Activated T-cell treated with anti-CD3 and anti-CD28 coated beads, Interleukin-2, amount 50 U/mL, for 72 hours (primary cell): Measurements from ENCODE around the gene CYP24A1. TPM values are rescaled to one million over a fixed set of nuclear protein-coding genes. Genes with fewer than 3 reads are reported as not detected.

Source experiments
- ATAC-seq, 2 donors: fragments of 150-1000 bp; cut with Tn5 transposase; replicated peaks in 1 of 2; 2 replicates each; pipeline ENCODE4 v1.10.0; 2021; ENCODE audit warnings: moderate library complexity in 2 of 2, mild to moderate bottlenecking in 1 of 2
- DNase-seq, 2 donors: peaks; one replicate each; pipeline ENCODE4 v3.0.0; 2021 to 2022; ENCODE audit warnings: mixed read lengths in 1 of 2
- H3K27ac Mint-ChIP-seq: one replicate; pipeline ENCODE4 v1.8.0; 2022; ENCODE audit warnings: mild to moderate bottlenecking, moderate library complexity, mixed read lengths
- H3K27me3 Mint-ChIP-seq: one replicate; pipeline ENCODE4 v1.8.0; 2022; ENCODE audit warnings: low read depth, mixed read lengths
- H3K36me3 Mint-ChIP-seq, 2 donors: one replicate each; pipeline ENCODE4 v1.8.0; 2022; ENCODE audit warnings: mixed read lengths in 2 of 2, mild to moderate bottlenecking in 1 of 2; ENCODE audit not compliant: insufficient read depth in 2 of 2
- H3K4me1 Mint-ChIP-seq: one replicate; pipeline ENCODE4 v1.8.0; 2022; ENCODE audit warnings: low read depth, mixed read lengths
- H3K4me3 Mint-ChIP-seq, 2 donors: one replicate each; pipeline ENCODE4 v1.8.0; 2022; ENCODE audit warnings: mild to moderate bottlenecking in 2 of 2, mixed read lengths in 2 of 2, moderate library complexity in 2 of 2
- H3K9me3 Mint-ChIP-seq, 2 donors: one replicate each; pipeline ENCODE4 v1.8.0; 2022; ENCODE audit warnings: mixed read lengths in 2 of 2
- total RNA-seq, 2 donors: library from RNA; stranded (reverse); gene quantifications; one replicate each; pipeline ENCODE4 v1.2.3, GENCODE V29; 2022

Gene CYP24A1
- total RNA-seq, 2 donors from 2014 or later, result not detected

GRCh38 chr20:54163402-54163801 is 10.4 kb downstream of the CYP24A1 start:
- Mint-ChIP-seq H3K4me1 (no peaks in the 10 kb centered on the region), H3K27ac (no peak overlapping the region), H3K36me3 (no peaks in the 10 kb centered on the region), H3K27me3 (peaks cover 36% of the 10 kb centered on the region), H3K4me3 (no peak overlapping the region), H3K9me3 (no peaks in the 10 kb centered on the region)
- no peak for DNase-seq
- no peak for ATAC-seq

DNA sequence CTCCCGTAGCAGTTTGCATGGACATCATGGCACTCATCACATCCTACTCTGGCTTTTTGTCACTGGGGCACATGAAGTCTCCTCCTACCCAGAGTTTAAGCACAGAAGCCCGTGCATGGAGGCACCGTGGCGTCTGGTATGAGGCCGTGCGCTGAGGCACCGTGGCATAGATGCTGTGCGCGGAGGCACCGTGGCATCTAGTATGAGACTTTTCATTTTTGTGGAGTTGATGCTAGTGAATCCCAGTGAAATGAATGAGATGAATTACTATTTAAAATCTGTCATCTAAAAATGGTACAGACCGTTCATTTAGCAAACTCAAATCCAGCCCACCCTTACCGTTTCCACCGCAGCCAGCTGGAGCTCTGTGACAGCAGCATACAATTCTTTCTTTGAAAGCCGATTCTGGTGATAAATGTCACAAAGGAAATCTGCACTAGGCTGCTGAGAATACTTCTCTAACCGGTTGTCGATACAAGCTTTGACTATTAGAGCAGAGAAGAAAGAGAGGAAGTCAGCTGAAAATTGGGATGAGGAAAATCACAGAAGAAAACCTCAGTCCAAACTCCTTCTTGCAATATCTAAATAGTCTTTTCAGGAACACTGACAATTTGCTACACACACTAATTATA is 11.3 kb downstream of the CYP24A1 start:
- Mint-ChIP-seq H3K27me3 (peaks cover 33% of the 10 kb centered on the region), H3K36me3 (no peaks in the 10 kb centered on the region), H3K4me1 (no peaks in the 10 kb centered on the region), H3K9me3 (no peaks in the 10 kb centered on the region), H3K4me3 (no peak overlapping the region), H3K27ac (no peak overlapping the region)
- ATAC-seq (no peak), DNase-seq (no peak)

DNA sequence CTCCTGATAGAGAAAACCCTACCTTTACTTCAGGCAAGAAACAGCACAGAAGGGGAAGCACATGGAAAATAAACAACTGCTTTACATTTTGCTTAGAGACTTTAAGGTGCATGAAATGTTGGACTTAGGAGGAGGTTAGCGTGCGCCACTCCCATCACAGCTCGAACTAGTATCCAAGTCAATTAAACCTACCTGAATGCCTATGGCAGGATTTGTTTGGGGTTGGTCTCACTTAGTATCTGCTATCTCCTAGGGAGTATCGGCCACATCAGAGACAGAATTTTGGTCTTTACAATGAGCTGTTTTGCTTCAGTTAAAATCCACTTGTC is 12.0 kb downstream of the CYP24A1 start:
- ATAC-seq (no peak), DNase-seq (no peak)
- Mint-ChIP-seq H3K27ac (no peak overlapping the region), H3K4me1 (no peaks in the 10 kb centered on the region), H3K36me3 (no peaks in the 10 kb centered on the region), H3K4me3 (no peak overlapping the region), H3K9me3 (no peaks in the 10 kb centered on the region), H3K27me3 (peaks cover 33% of the 10 kb centered on the region)

DNA sequence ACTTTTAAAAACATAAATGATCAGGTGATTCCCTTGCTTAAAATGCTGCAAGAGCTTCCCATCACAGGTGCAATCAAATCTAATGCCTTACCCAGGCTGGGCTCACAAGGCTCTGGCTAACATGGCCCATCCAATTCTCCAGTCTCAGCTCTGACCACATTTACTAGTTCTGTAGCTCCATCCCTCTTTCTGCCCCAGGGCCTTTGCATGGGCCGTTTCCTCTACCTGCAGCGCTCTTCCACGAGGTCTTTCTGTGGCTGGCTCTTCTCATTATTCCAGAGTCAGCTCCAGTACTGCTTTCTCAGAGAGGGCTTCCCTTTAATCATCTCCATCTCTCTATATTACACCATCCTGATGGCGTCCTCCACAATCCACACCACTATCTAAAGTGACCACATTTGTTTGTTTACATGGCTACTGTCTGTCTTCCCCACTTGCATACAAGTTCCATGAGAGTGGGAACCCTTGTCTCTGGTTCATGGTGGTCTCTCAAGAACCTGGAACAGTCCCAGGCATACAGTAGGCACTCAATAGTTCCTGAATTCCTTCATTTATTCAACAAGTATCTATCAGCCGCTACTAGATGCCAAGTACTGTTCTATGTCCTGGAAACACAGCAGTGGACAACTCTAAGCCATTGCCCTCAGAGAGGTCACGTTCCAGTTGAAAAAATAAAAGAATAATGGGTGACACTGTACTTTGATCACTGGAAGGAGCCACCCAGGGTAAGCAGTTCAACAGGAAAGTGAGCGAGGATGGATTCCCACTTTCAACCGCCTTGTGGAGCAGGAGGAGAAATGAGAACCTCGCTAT is 12.6 kb downstream of the CYP24A1 start:
- Mint-ChIP-seq H3K9me3 (no peaks in the 10 kb centered on the region), H3K4me3 (no peak overlapping the region), H3K27me3 (peaks cover 29% of the 10 kb centered on the region), H3K27ac (no peak overlapping the region), H3K36me3 (no peaks in the 10 kb centered on the region), H3K4me1 (no peaks in the 10 kb centered on the region)
- DNase-seq (no peak), ATAC-seq (no peak)

GRCh38 chr20:54160065-54161007 is 13.4 kb downstream of the CYP24A1 start:
- Mint-ChIP-seq H3K4me1 (no peaks in the 10 kb centered on the region), H3K27ac (no peak overlapping the region), H3K36me3 (no peaks in the 10 kb centered on the region), H3K27me3 (peaks cover 21% of the 10 kb centered on the region), H3K4me3 (no peak overlapping the region), H3K9me3 (no peaks in the 10 kb centered on the region)
- no peak for DNase-seq
- ATAC-seq, result no peak

DNA sequence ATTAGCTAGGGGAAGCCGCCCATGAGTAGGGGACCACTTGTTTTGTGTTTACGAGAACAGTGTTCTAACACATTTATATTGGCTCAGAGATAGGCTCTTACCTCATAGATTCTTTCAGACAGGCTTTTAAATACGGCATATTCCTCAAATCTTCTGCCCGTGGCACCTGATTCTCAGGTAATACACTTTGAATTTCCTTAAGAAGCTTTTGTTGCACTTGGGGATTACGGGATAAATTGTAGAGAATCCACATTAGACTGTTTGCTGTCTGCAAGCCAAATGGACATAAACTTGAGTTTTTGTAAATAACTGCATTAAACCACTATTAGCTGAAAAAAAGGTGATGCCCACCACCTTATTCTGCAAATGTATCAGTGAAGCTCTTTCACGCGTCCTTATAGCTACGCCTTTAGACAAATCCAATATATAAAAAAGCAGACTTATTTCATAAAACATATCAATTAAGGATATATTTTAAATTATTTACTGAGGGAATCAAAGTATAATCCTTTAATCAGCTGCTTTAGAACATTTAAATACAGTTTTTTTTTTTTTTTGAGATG is 14.8 kb downstream of the CYP24A1 start:
- ATAC-seq, result no peak
- DNase-seq, result no peak

DNA sequence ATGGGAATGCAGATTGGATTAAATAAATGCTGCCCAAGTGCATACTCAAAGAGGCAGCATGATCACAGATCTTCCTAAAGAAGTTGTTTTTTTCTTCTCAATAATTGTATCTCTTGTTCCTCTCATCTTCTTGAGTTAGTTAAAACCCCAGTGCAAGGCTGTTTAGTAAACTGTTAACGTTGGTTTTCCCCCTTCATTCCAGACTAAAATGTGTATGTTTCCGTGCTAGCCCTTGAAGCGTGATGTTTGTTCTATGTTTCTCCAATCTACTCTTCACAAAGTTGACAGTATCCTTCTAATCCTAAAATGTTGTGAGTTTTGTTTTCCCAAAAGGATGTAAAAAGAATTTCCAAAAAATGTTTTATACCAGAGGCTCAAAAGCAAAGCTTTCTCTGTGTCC is 15.6 kb downstream of the CYP24A1 start:
- DNase-seq, result no peak
- no peak overlapping the region for H3K27ac Mint-ChIP-seq
- H3K9me3 Mint-ChIP-seq, result no peaks in the 10 kb centered on the region
- H3K27me3 Mint-ChIP-seq, result peaks cover 21% of the 10 kb centered on the region
- no peak for ATAC-seq
- no peak overlapping the region for H3K4me3 Mint-ChIP-seq
- no peaks in the 10 kb centered on the region for H3K4me1 Mint-ChIP-seq
- no peaks in the 10 kb centered on the region for H3K36me3 Mint-ChIP-seq

More for the DNA sequence above, 14.8 kb downstream of the CYP24A1 start:
- peaks cover 21% of the 10 kb centered on the region for H3K27me3 Mint-ChIP-seq
- no peaks in the 10 kb centered on the region for H3K36me3 Mint-ChIP-seq
- no peak overlapping the region for H3K27ac Mint-ChIP-seq
- no peaks in the 10 kb centered on the region for H3K4me1 Mint-ChIP-seq
- H3K4me3 Mint-ChIP-seq, result no peak overlapping the region
- H3K9me3 Mint-ChIP-seq, result no peaks in the 10 kb centered on the region

- DNase-seq (no peak), ATAC-seq (no peak)
- Mint-ChIP-seq H3K4me3 (no peak overlapping the region), H3K9me3 (no peaks in the 10 kb centered on the region), H3K27ac (no peak overlapping the region), H3K4me1 (no peaks in the 10 kb centered on the region), H3K36me3 (no peaks in the 10 kb centered on the region), H3K27me3 (peaks cover 21% of the 10 kb centered on the region)
These were observed 16.6 kb downstream of the CYP24A1 start for GRCh38 chr20:54156981-54157835.

GRCh38 chr20:54156522-54156921 is 17.3 kb downstream of the CYP24A1 start:
- Mint-ChIP-seq H3K9me3 (no peaks in the 10 kb centered on the region), H3K27me3 (peaks cover 17% of the 10 kb centered on the region), H3K4me1 (no peaks in the 10 kb centered on the region), H3K4me3 (no peak overlapping the region), H3K27ac (no peak overlapping the region), H3K36me3 (no peaks in the 10 kb centered on the region)
- DNase-seq (no peak), ATAC-seq (no peak)

GRCh38 chr20:54155736-54156317 is 18.0 kb downstream of the CYP24A1 start:
- ATAC-seq, result no peak
- H3K4me1 Mint-ChIP-seq, result no peaks in the 10 kb centered on the region
- no peak overlapping the region for H3K27ac Mint-ChIP-seq
- H3K27me3 Mint-ChIP-seq, result peaks cover 10% of the 10 kb centered on the region
- no peaks in the 10 kb centered on the region for H3K36me3 Mint-ChIP-seq
- H3K9me3 Mint-ChIP-seq, result no peaks in the 10 kb centered on the region
- H3K4me3 Mint-ChIP-seq, result no peak overlapping the region
- no peak for DNase-seq

DNA sequence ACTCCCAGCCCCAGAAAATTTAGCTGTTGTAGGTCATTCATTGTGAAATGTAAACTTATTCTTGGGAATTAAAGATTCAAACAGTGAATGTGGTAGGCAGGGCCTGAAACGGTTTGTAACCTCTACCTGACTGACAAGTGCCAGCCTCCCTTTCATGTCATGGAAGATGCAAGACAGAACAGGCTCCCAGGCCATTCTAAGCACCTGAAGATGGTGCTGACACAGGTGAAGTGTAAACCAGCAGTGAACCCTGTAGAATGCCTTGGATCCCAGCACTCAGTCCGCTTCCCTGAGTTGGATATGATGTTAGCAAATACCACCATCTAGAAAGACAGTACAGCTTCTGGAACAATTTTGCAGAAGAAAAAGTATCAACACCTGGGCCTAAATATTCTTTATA is 19.3 kb downstream of the CYP24A1 start:
- DNase-seq (no peak), ATAC-seq (no peak)
- Mint-ChIP-seq H3K27ac (no peak overlapping the region), H3K9me3 (no peaks in the 10 kb centered on the region), H3K4me3 (no peak overlapping the region), H3K27me3 (peaks cover 9% of the 10 kb centered on the region), H3K4me1 (no peaks in the 10 kb centered on the region), H3K36me3 (no peaks in the 10 kb centered on the region)

GRCh38 chr20:54153847-54154246 is 19.9 kb downstream of the CYP24A1 start:
- Mint-ChIP-seq H3K27ac (no peak overlapping the region), H3K4me1 (no peaks in the 10 kb centered on the region)
- no peak for ATAC-seq

More at GRCh38 chr20:54153847-54154246, 19.9 kb downstream of the CYP24A1 start:
- peaks cover 9% of the 10 kb centered on the region for H3K27me3 Mint-ChIP-seq
- no peaks in the 10 kb centered on the region for H3K36me3 Mint-ChIP-seq
- H3K9me3 Mint-ChIP-seq, result no peaks in the 10 kb centered on the region
- no peak for DNase-seq
- H3K4me3 Mint-ChIP-seq, result no peak overlapping the region
